Stimulated activated memory B cell treated with anti-CD40 and anti-IgM and Interleukin-4, amounts not matched to agents 10 μg/mL and 1 μg/mL and 100 μg/mL, for 72 hours (primary cell): Measurements from ENCODE around the gene STARD10.
A peak's percentile ranks its signal among the peaks of the same experiment; 100 is the strongest.
"Not testable (repeated sequence)": the region's sequence is repeated elsewhere in the genome, so short reads cannot be mapped to it uniquely, and the experiment has no call there.

Experiments used
- ATAC-seq: fragments of 150-1000 bp; cut with Tn5 transposase; 2 replicates; pipeline ENCODE4 v1.10.0; 2021
- H3K27ac Mint-ChIP-seq: one replicate; pipeline ENCODE4 v1.8.0; 2022; ENCODE audit warnings: mild to moderate bottlenecking, mixed read lengths
- H3K27me3 Mint-ChIP-seq: one replicate; pipeline ENCODE4 v1.8.0; 2022; ENCODE audit warnings: mixed read lengths
- H3K36me3 Mint-ChIP-seq: one replicate; pipeline ENCODE4 v1.8.0; 2022; ENCODE audit warnings: mixed read lengths
- H3K4me1 Mint-ChIP-seq: one replicate; pipeline ENCODE4 v1.8.0; 2022; ENCODE audit warnings: mixed read lengths
- H3K4me3 Mint-ChIP-seq: one replicate; pipeline ENCODE4 v1.8.0; 2022; ENCODE audit warnings: mild to moderate bottlenecking, moderate library complexity, mixed read lengths
- H3K9me3 Mint-ChIP-seq: one replicate; pipeline ENCODE4 v1.8.0; 2022; ENCODE audit warnings: mixed read lengths

Gene STARD10

DNA sequence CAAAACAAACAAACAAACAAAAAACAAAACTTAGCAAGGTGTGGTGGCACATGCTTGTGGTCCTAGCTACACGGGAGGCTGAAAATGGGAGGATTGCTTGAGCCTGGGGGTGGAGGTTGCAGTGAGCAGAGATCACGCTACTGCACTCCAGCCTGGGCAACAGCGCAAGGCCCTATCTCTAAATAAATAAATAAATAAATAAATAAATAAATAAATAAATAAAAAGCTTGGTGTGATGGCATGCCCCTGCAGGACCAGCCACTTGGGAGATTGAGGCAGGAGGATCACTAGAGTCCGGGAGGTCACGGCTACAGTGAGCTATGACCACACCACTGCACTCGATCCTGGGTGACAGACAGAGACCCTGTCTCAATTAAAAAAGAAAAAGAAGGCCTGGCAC is 9.0 kb upstream of the STARD10 start:
- no peaks in the 10 kb centered on the region for H3K9me3 Mint-ChIP-seq
- peaks cover 5% of the 10 kb centered on the region for H3K36me3 Mint-ChIP-seq
- H3K4me1 Mint-ChIP-seq = peaks cover 12% of the 10 kb centered on the region
- H3K27ac Mint-ChIP-seq = no peak overlapping the region
- no peak for ATAC-seq
- H3K4me3 Mint-ChIP-seq = no peak overlapping the region
- no peaks in the 10 kb centered on the region for H3K27me3 Mint-ChIP-seq

DNA sequence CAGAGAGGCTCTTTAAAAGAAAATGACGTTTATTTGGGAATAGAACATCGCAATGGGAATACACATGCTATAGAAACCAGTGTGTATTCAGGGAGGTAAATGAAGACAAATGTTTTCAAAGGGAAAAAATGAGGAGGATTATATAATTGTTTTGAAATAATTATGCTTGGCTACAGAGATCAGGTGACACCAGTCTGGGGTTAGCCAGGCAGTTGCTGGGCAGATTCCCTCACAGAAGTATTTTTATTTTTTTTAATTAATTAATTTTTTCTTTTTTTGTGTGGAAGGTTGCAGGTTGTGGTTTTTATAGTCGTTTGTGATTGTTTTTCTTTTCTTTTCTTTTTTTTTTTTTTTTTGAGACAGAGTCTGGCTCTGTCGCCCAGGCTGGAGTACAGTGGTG is 5.6 kb upstream of the STARD10 start:
- no peaks in the 10 kb centered on the region for H3K36me3 Mint-ChIP-seq
- H3K4me3 Mint-ChIP-seq = no peak overlapping the region
- peaks cover 15% of the 10 kb centered on the region for H3K4me1 Mint-ChIP-seq
- no peaks in the 10 kb centered on the region for H3K9me3 Mint-ChIP-seq
- no peak overlapping the region for H3K27ac Mint-ChIP-seq
- H3K27me3 Mint-ChIP-seq = no peaks in the 10 kb centered on the region
- ATAC-seq = no peak

DNA sequence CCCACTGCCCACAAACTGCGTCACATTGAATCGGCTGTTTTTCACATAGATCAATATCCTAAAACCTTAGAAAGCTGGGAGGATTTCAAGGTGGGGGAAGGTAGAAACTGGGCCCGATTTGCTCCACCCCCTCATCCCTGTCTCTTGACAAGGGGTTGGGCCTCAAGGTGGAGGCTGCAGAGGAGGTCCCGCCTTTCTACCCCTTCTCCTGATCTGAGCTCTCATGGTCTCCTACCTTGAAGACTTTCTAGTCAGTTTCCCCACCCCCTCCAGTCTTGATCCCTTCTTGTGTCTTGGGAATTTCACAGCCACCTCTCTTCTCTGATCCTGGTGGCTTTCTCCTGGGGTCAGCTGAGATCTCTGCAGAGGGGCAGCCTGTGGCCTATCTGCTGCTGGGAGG is 4.5 kb upstream of the STARD10 start:
- ATAC-seq = no peak
- H3K4me3 Mint-ChIP-seq = no peak overlapping the region
- H3K4me1 Mint-ChIP-seq = peaks cover 24% of the 10 kb centered on the region
- no peaks in the 10 kb centered on the region for H3K9me3 Mint-ChIP-seq
- H3K36me3 Mint-ChIP-seq = no peaks in the 10 kb centered on the region
- no peaks in the 10 kb centered on the region for H3K27me3 Mint-ChIP-seq
- H3K27ac Mint-ChIP-seq = peak overlapping the region; percentile 5

DNA sequence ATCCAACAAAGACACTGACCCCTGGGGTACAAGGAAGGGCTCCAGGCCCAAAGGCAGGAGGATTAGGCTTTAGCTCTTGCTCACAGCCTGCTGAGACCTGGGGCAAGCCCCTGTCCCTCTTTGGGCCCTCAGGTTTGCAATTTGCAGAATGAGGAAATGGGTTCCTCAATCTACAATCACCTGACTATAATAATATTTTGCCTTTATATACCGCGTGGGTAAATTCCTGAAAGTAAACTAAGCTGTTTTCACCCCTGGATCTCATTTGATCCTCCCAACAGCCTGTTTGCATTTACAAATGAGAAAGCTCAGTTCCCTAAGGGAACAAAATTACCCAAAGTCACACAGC is 797 bp downstream of the STARD10 start:
- Mint-ChIP-seq H3K36me3 (no peaks in the 10 kb centered on the region), H3K27ac (peak overlapping the region; percentile 97), H3K4me3 (peak overlapping the region; percentile 97), H3K27me3 (no peaks in the 10 kb centered on the region), H3K4me1 (peaks cover 39% of the 10 kb centered on the region), H3K9me3 (no peaks in the 10 kb centered on the region)
- no peak for ATAC-seq

DNA sequence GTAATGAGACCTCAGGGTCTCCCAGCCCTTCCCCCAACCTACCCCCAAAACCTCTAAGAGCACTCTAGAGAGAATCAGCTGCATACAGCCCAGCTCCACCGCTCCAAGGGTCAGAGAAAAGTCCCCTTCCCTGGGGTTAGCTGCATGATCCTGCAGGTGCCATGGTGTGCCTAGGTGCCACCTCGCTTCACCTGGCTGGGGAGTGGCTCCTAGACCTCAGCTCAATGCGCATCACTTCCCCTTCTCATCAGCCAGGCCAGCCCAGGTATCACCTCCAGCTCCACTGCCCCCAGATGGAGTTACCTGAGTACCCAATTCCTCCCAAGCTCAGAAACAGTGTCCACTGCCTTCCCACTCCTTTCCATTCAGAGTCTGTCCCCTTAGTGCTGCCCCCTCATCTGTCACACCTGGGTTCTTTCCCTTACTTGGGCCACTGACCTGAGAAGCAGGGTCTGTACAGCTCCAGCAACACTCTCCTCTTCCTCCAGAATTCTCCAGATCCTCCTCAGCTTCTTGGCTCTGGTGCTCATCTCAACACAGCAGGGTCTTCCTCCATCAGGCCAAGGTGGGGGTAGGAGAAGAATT is 1.3 kb downstream of the STARD10 start:
- peak overlapping the region; percentile 11 for H3K4me3 Mint-ChIP-seq
- no peaks in the 10 kb centered on the region for H3K36me3 Mint-ChIP-seq
- H3K27ac Mint-ChIP-seq = peak overlapping the region; percentile 97

DNA sequence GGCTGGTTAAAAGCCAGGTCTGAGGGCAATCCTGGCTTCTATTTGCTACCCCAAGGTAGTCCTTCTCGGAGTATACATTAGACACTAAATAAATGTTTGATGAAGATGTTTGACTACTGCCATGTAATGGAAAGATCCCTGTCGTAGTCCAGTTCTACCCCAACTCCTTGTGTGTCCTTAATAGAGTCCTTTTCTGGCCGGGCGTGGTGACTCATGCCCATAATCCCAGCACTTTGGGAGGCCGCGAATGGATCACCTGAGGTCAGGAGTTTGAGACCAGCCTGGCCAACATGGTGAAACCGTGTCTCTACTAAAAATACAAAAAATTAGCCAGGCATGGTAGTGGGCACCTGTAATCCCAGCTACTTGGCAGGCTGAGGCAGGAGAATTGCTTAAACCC is 2.6 kb downstream of the STARD10 start:
- not testable (repeated sequence) for H3K9me3 Mint-ChIP-seq, H3K36me3 Mint-ChIP-seq, ATAC-seq, H3K27ac Mint-ChIP-seq, H3K4me3 Mint-ChIP-seq, H3K27me3 Mint-ChIP-seq
- H3K4me1 Mint-ChIP-seq = peaks cover 56% of the 10 kb centered on the region

More for the DNA sequence above, 1.3 kb downstream of the STARD10 start:
- H3K9me3 Mint-ChIP-seq = no peaks in the 10 kb centered on the region
- no peak for ATAC-seq
- H3K27me3 Mint-ChIP-seq = no peaks in the 10 kb centered on the region
- peaks cover 44% of the 10 kb centered on the region for H3K4me1 Mint-ChIP-seq

DNA sequence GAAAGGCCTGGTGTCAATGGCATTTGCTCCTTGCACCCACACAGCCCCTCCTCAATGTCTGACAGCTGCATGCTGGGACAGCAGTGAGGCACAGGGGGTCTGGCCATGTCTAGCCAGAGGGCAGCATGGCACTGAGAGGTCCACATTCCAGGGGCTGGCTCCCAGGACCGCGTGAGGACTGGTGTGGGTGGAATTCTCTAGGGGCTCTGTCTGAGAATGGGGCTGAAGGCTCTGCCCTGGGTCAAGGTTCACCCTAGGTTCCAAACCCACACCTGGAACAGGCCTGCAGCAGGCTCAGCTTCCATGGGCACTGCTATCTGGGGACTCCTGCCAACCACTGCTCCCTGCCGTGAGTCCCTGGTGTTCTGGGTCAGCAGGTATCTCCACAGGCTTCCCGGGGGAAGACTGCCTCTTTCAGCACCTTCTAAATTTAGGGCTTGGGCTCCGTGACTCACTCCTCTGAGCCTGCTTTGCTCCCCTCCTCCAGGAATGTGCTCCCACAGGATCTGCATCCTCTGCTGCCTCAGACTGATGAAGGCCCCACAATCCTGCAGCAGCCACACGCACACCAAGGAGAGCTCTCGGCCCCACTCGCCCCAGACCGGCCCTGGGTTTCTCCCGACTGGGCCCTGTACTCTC is 4.2 kb downstream of the STARD10 start:
- no peak overlapping the region for H3K4me3 Mint-ChIP-seq
- no peaks in the 10 kb centered on the region for H3K27me3 Mint-ChIP-seq
- peak overlapping the region; percentile 51 for H3K27ac Mint-ChIP-seq
- H3K36me3 Mint-ChIP-seq = no peaks in the 10 kb centered on the region
- no peak for ATAC-seq
- H3K9me3 Mint-ChIP-seq = no peaks in the 10 kb centered on the region
- peaks cover 51% of the 10 kb centered on the region for H3K4me1 Mint-ChIP-seq

DNA sequence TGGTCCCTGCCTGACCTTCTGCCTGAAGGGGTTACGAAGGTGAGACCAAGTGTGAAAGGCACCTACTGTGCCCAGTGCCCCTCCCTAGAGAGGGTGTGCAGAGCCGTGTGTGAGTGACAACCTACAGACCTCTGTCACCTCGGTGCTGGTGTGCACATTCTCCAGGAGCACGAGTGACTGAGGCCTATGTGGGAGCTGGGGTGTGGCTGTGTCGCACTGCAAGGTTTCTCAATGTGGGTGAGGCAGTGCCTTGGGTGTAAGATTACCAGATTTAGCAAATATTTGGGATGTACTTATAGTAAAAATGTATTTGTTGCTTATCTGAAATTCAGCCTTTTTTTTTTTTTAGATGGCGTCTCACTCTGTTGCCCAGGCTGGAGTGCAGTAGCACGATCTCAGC is 5.6 kb downstream of the STARD10 start:
- ATAC-seq = no peak
- Mint-ChIP-seq H3K4me1 (peaks cover 39% of the 10 kb centered on the region), H3K27ac (peak overlapping the region; percentile 74), H3K9me3 (no peaks in the 10 kb centered on the region), H3K27me3 (no peaks in the 10 kb centered on the region), H3K4me3 (no peak overlapping the region), H3K36me3 (no peaks in the 10 kb centered on the region)

DNA sequence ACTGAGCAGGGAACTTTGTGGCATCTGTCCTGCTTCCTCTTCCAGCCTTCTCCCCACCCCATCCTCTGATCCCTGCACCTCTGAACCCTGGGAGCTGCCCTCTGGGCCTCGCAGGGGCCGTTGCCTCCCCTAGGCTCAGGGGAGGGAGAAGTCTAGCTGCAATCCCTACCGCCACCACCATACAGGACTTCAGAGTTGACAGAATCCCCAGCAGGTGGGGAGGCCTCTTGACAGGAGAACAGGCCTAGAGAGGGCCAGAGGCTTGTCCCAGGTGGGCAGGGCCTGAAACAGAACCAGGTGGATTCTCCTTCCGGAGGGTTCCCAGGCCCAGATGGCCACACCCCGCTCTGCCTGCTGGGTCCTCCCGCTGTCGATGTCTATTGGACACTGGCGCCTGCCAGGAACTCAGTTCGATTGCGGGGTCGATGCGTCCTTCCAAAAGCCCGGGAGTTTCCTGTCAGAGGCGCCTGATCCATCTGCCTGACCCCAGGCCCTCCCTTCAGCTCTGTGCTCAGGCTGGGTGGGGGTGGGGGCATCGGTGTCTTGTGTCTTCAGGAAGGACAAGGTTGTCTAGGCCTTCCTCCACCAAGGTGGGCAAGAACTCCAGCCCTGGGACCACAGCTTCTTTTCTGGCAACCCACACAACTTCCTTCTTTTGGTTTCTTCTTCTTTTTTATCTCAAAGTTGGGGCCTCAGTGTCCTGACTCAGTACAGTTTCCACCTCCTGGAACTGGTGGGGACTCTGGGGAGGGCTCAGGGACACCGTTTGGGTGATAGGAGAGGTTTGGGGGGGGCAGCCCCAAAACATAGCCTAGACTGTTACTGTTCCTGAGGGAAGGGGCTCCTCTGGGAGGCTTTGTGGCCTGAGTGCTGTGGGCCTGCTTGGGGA is 6.4 kb downstream of the STARD10 start:
- H3K36me3 Mint-ChIP-seq = no peaks in the 10 kb centered on the region
- H3K4me3 Mint-ChIP-seq = no peak overlapping the region
- H3K27me3 Mint-ChIP-seq = no peaks in the 10 kb centered on the region
- ATAC-seq = peak; percentile 74
- peak overlapping the region; percentile 74 for H3K27ac Mint-ChIP-seq
- H3K9me3 Mint-ChIP-seq = no peaks in the 10 kb centered on the region
- H3K4me1 Mint-ChIP-seq = peaks cover 38% of the 10 kb centered on the region

DNA sequence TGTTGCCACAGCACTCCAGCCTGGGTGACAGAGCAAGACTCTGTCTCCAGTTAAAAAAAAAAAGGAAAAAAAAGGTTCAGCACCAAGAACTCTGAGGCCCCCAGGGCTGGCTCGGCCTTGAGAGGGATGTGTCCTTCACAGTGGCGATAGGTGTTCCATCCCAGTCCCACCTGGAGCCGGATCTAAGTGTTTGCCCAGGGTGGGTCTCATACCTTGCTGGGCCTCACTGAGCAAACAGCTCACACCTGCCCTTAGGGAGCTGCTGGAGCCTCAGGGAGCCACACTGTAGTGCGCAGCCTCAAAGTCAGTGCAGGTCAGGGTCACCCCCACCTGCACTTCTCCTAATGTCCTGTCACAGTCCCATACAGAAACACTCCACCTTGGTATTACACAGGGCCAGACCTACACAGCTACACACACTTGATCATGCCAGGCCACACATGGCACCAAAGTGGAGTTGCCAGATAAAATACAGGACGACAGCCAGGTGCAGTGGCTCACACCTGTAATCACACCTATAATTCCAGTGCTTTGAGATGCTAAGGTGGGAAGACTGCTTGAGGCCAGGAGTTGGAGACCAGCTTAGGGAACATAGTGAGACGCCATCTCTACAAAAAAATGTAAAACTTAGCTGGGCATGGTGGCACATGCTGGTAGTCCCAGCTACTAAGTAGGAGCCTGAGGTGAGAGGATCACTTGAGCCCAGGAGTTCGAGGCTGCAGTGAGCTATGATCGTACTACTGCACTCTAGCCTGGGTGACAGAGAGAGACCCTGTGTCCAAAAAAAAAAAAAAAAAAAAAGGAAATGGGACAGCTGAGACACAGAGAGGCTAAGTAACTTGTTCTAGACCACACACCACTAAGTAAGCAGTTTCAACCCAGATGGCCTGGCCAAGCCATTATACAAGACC is 7.3 kb downstream of the STARD10 start:
- H3K9me3 Mint-ChIP-seq = no peaks in the 10 kb centered on the region
- H3K27me3 Mint-ChIP-seq = no peaks in the 10 kb centered on the region
- H3K4me3 Mint-ChIP-seq = no peak overlapping the region
- H3K4me1 Mint-ChIP-seq = peaks cover 41% of the 10 kb centered on the region
- H3K36me3 Mint-ChIP-seq = no peaks in the 10 kb centered on the region
- H3K27ac Mint-ChIP-seq = peak overlapping the region; percentile 74
- no peak for ATAC-seq

DNA sequence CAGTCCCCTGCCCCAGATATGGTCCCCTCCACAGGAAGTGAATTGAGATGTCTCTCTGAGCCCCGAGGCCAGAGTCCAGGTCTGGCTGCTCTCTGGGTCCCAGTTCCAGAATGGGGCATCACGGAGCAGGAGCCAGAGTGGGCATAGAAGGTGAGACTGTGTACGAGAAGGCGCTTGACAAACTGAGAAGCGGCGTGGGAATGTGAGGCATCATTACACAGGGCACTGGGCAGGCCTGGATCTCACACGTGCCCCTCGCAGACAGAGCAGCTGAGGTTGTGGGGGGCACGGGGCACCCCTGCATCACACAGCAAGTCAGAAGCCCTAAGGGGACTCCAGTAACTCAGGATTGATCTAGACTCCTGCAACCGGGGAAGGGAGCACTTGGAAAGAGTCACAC is 9.2 kb downstream of the STARD10 start:
- ATAC-seq = no peak
- Mint-ChIP-seq H3K36me3 (no peaks in the 10 kb centered on the region), H3K9me3 (no peaks in the 10 kb centered on the region), H3K4me3 (no peak overlapping the region), H3K4me1 (peaks cover 56% of the 10 kb centered on the region), H3K27ac (peak overlapping the region; percentile 25), H3K27me3 (no peaks in the 10 kb centered on the region)

DNA sequence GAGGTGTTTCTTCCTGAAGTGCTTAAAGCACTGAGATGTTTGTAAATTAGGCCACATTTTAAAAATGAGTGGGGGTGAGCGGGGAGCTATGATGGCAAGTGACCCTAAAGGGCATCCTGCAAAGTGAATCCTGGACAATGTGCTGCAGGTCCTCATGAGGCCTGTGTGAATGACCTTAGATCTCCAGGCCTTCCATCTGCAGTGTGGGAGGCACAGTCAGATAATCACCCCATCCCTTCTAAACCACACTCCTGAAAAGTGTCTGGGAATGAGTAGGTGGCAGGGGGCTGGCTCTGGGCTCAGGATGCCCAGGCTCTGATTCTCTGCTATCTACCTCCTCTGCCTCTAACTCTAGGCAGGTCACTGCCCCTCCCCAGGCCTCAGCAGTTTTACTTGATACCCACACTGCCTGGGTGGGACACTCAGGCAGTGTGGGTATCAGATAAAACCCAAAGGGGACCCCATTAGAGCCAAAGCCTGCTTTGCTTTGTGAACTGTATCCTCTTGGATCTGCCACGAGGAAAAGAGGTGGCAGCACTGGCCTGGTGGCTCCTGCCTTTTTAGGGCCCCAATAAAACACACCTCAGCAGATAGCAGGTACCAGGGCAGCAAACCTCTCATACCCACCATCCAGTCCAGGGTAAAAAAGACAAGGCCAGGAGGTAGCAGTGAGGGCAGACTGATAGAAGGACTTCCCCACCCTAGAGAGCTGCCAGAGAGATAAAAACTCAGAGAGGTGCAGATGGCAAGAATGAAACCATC is 10.5 kb downstream of the STARD10 start:
- ATAC-seq = no peak
- H3K4me3 Mint-ChIP-seq = no peak overlapping the region
- no peaks in the 10 kb centered on the region for H3K27me3 Mint-ChIP-seq
- H3K4me1 Mint-ChIP-seq = peaks cover 57% of the 10 kb centered on the region
- H3K9me3 Mint-ChIP-seq = no peaks in the 10 kb centered on the region
- no peaks in the 10 kb centered on the region for H3K36me3 Mint-ChIP-seq
- peak overlapping the region; percentile 66 for H3K27ac Mint-ChIP-seq

DNA sequence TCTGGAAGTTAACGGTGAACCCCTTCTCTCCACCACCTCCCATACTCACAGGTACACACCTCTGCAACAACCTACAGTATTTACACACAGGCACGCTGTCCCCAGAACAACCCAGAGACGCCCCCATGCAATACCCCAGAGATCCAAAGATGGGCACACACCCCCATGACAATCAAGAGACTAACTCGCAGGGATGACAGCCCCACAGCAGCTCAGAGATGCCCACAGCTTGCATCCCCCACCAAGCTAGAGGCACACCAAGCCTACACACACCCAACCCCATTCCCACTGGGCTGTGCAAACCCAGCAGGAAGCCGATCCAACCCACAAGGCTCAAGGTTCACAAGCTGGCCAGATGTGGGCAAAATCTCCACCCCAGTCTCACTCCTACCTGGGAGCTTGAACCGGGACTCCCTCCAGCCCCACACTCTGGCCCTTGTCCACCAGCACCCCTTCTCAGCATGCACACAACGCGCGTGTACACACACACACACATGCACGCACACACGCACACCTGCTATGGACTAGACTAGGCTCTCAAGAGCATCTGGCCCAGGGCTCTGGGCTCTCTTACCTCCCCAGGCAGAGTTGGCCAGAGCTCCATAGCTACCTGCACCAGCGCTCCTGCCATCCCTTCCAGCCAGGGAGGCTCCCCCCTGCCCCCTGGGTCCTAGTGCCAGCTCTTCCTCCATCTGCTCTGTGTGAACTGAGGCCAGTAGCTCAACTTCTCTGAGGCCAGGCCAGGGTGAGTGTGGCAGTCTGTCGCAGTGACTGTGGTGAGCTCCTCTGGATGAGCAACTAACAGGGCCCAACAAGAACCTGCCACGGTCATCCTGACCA is 11.5 kb downstream of the STARD10 start:
- ATAC-seq = peak; percentile 31
- H3K27ac Mint-ChIP-seq = peak overlapping the region; percentile 66

More for the DNA sequence above, 11.5 kb downstream of the STARD10 start:
- Mint-ChIP-seq H3K4me1 (peaks cover 53% of the 10 kb centered on the region), H3K27me3 (no peaks in the 10 kb centered on the region), H3K9me3 (no peaks in the 10 kb centered on the region), H3K4me3 (peak overlapping the region; percentile 75), H3K36me3 (no peaks in the 10 kb centered on the region)
